H9 (cell line): ENCODE results near the gene SLC16A2. TPM values are rescaled to one million over a fixed set of nuclear protein-coding genes. Genes with fewer than 3 reads are reported as not detected.

Source experiments
- DNase-seq: peaks from one replicate; pipeline ENCODE4 v3.0.0-alpha.2; 2017
- H2AFZ ChIP-seq: one replicate; pipeline ENCODE4 v1.6.1; 2013; ENCODE audit warnings: mild to moderate bottlenecking, low read length, control low read depth, moderate library complexity
- H2AK5ac ChIP-seq: 2 replicates; pipeline ENCODE4 v1.6.1; 2013; ENCODE audit warnings: low read length, control low read depth, mixed read lengths; ENCODE audit not compliant: insufficient read length
- H2BK120ac ChIP-seq: one replicate; pipeline ENCODE4 v1.6.1; 2013; ENCODE audit warnings: low read depth, mild to moderate bottlenecking, low read length, control low read depth, inconsistent platforms; ENCODE audit not compliant: poor library complexity, severe bottlenecking
- H2BK12ac ChIP-seq: 2 replicates; pipeline ENCODE4 v1.6.1; 2013; ENCODE audit warnings: low read length, control low read depth, mixed read lengths, low read depth; ENCODE audit not compliant: insufficient read length
- H2BK15ac ChIP-seq: 2 replicates; pipeline ENCODE4 v1.6.1; 2013; ENCODE audit warnings: low read depth, low read length, control low read depth
- H2BK20ac ChIP-seq: one replicate; pipeline ENCODE4 v1.6.1; 2013; ENCODE audit warnings: low read depth, mild to moderate bottlenecking, low read length, control low read depth, inconsistent platforms; ENCODE audit not compliant: poor library complexity, severe bottlenecking
- H2BK5ac ChIP-seq: 2 replicates; pipeline ENCODE4 v1.6.1; 2013; ENCODE audit warnings: low read length, control low read depth, mixed read lengths; ENCODE audit not compliant: insufficient read length
- H3K14ac ChIP-seq: 2 replicates; pipeline ENCODE4 v1.6.1; 2013; ENCODE audit warnings: low read length, control low read depth; ENCODE audit not compliant: insufficient read depth
- H3K18ac ChIP-seq: 2 replicates; pipeline ENCODE4 v1.6.1; 2013; ENCODE audit warnings: low read depth, mild to moderate bottlenecking, mixed read lengths, low read length, control low read depth; ENCODE audit not compliant: insufficient read length
- H3K23ac ChIP-seq: 2 replicates; pipeline ENCODE4 v1.6.1; 2013; ENCODE audit warnings: low read length, control low read depth, mixed read lengths, low read depth; ENCODE audit not compliant: insufficient read length
- H3K23me2 ChIP-seq: 2 replicates; pipeline ENCODE4 v1.6.1; 2013; ENCODE audit warnings: low read depth, mild to moderate bottlenecking, mixed read lengths, low read length, control low read depth; ENCODE audit not compliant: insufficient read length, poor library complexity, severe bottlenecking
- H3K27ac ChIP-seq: 2 replicates; pipeline ENCODE4 v1.5.1; 2013; ENCODE audit warnings: low read length, control low read depth, mixed read lengths, low read depth; ENCODE audit not compliant: insufficient read length
- H3K27me3 ChIP-seq: 2 replicates; pipeline ENCODE4 v1.6.1; 2013; ENCODE audit warnings: low read length, control low read depth, inconsistent platforms; ENCODE audit not compliant: insufficient read depth
- H3K4ac ChIP-seq: 2 replicates; pipeline ENCODE4 v1.6.1; 2013; ENCODE audit warnings: low read depth, mild to moderate bottlenecking, control low read depth, inconsistent platforms, low read length, moderate library complexity
- H3K4me1 ChIP-seq: 2 replicates; pipeline ENCODE4 v1.6.1; 2013; ENCODE audit warnings: low read length, control low read depth, inconsistent platforms; ENCODE audit not compliant: insufficient read depth
- H3K4me2 ChIP-seq: 2 replicates; pipeline ENCODE4 v1.6.1; 2013; ENCODE audit warnings: low read length, control low read depth, mixed read lengths; ENCODE audit not compliant: insufficient read length, insufficient read depth
- H3K56ac ChIP-seq: 2 replicates; pipeline ENCODE4 v1.6.1; 2013; ENCODE audit warnings: low read depth, mild to moderate bottlenecking, mixed read lengths, low read length, control low read depth; ENCODE audit not compliant: insufficient read length
- H3K79me1 ChIP-seq: 2 replicates; pipeline ENCODE4 v1.6.1; 2013; ENCODE audit warnings: low read depth, mild to moderate bottlenecking, moderate library complexity, low read length, control low read depth, inconsistent platforms; ENCODE audit not compliant: insufficient read depth, poor library complexity, severe bottlenecking
- H3K79me2 ChIP-seq: 2 replicates; pipeline ENCODE4 v1.6.1; 2013; ENCODE audit warnings: low read length, control low read depth, inconsistent platforms; ENCODE audit not compliant: insufficient read depth
- H3K9ac ChIP-seq: 2 replicates; pipeline ENCODE4 v1.6.1; 2013; ENCODE audit warnings: low read length, control low read depth, mixed read lengths; ENCODE audit not compliant: insufficient read length; ENCODE audit errors: extremely low read depth
- H3K9me3 ChIP-seq: one replicate; pipeline ENCODE4 v1.6.1; 2013; ENCODE audit warnings: low read depth, low read length, inconsistent platforms; ENCODE audit not compliant: control insufficient read depth
- H3T11ph ChIP-seq: one replicate; pipeline ENCODE4 v1.6.1; 2013; ENCODE audit warnings: mild to moderate bottlenecking, low read length, control low read depth, inconsistent platforms
- H4K20me1 ChIP-seq: one replicate; pipeline ENCODE4 v1.6.1; 2013; ENCODE audit not compliant: control insufficient read depth, insufficient read length, insufficient read depth
- H4K5ac ChIP-seq: 2 replicates; pipeline ENCODE4 v1.6.1; 2013; ENCODE audit warnings: low read depth, mild to moderate bottlenecking, mixed read lengths, low read length, control low read depth; ENCODE audit not compliant: insufficient read length
- H4K8ac ChIP-seq: replicated peaks from 2 replicates; pipeline ENCODE4 v1.6.1; 2013; ENCODE audit warnings: low read length, control low read depth, mixed read lengths, low read depth; ENCODE audit not compliant: insufficient read length
- H4K91ac ChIP-seq: 2 replicates; pipeline ENCODE4 v1.6.1; 2013; ENCODE audit warnings: low read depth, mild to moderate bottlenecking, moderate library complexity, mixed read lengths, low read length, control low read depth; ENCODE audit not compliant: insufficient read length
- H3K27ac Mint-ChIP-seq, 3 experiments: 2 replicates in 2 of 3; 3 replicates in 1 of 3; pipeline ENCODE4 v1.8.0; 2020 to 2021; ENCODE audit warnings: mixed read lengths in 3 of 3, mild to moderate bottlenecking in 1 of 3, moderate library complexity in 1 of 3
- H3K27me3 Mint-ChIP-seq: 2 replicates; pipeline ENCODE4 v1.8.0; 2021; ENCODE audit warnings: low read depth, mild to moderate bottlenecking, moderate library complexity, mixed read lengths
- H3K36me3 Mint-ChIP-seq, 3 experiments: 2 replicates in 2 of 3; 3 replicates in 1 of 3; pipeline ENCODE4 v1.8.0; 2020 to 2021; ENCODE audit warnings: low read depth in 3 of 3, mixed read lengths in 3 of 3; ENCODE audit not compliant: insufficient read depth in 1 of 3
- H3K4me1 Mint-ChIP-seq, 2 experiments: 2 replicates each; pipeline ENCODE4 v1.8.0; 2020; ENCODE audit warnings: mixed read lengths in 2 of 2
- H3K4me3 Mint-ChIP-seq, 2 experiments: 2 replicates in 1 of 2; 3 replicates in 1 of 2; pipeline ENCODE4 v1.8.0; 2020 to 2021; ENCODE audit warnings: mild to moderate bottlenecking in 2 of 2, mixed read lengths in 2 of 2, moderate library complexity in 1 of 2
- H3K9me3 Mint-ChIP-seq, 2 experiments: 2 replicates in 1 of 2; 3 replicates in 1 of 2; pipeline ENCODE4 v1.8.0; 2020; ENCODE audit warnings: mild to moderate bottlenecking in 2 of 2, mixed read lengths in 2 of 2, moderate library complexity in 1 of 2
- WGBS: extraction: QIAGEN DNeasy Blood & Tissue Kit; methylation state at CpG from one replicate; pipeline ENCODE4 v1.1.7; 2013; ENCODE audit warnings: missing lambda C conversion rate, low lambda C conversion rate, mixed read lengths; ENCODE audit not compliant: insufficient read length; ENCODE audit errors: extremely low coverage; 5-methylcytosine and 5-hydroxymethylcytosine counted together
- total RNA-seq: library from RNA; stranded (reverse); gene quantifications from 2 replicates; pipeline ENCODE4 v1.2.1, GENCODE V29; 2021
- TF ChIP-seq, protein P1 (sequence below): fragments of 200-600 bp; sonication (generic); conservative IDR thresholded peaks from 3 replicates; pipeline ENCODE4 v1.8.0; 2021; ENCODE audit warnings: antibody characterized with exemption, mild to moderate bottlenecking

Gene SLC16A2
- total RNA-seq, 1 experiment from 2014 or later = 17.1 TPM

DNA sequence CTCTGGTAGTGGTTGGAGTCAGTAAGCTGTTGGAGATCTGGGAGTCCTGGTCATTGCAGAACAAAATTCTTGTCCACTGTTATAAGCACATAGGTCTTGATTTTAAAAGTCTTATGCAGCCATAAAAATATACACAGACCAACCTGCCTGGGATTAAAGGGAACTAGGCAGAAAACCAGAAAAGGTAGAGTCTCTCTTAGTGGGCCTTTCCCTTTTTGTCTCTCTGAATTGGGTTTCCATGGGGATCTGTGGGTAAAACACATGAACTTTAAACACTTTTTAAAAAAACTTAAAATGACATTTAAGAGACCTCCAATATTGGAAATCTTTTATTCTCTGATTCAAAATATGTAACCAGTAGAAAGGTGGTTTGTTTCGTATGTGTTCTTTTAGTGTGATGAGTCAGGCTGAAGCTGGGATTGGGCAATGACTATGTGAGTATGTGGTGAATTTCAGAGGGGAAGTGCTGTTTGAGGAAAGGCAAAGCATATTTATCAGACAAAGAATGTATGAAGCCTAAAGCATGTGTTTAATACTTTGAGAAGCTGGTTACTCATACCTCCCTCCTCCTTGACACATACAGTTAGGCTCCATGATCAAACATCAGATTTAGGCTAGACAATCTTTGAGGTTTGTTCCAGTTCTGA is 29.6 kb downstream of the SLC16A2 start:
- TF ChIP-seq, protein P1, sequence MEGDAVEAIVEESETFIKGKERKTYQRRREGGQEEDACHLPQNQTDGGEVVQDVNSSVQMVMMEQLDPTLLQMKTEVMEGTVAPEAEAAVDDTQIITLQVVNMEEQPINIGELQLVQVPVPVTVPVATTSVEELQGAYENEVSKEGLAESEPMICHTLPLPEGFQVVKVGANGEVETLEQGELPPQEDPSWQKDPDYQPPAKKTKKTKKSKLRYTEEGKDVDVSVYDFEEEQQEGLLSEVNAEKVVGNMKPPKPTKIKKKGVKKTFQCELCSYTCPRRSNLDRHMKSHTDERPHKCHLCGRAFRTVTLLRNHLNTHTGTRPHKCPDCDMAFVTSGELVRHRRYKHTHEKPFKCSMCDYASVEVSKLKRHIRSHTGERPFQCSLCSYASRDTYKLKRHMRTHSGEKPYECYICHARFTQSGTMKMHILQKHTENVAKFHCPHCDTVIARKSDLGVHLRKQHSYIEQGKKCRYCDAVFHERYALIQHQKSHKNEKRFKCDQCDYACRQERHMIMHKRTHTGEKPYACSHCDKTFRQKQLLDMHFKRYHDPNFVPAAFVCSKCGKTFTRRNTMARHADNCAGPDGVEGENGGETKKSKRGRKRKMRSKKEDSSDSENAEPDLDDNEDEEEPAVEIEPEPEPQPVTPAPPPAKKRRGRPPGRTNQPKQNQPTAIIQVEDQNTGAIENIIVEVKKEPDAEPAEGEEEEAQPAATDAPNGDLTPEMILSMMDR = no peak
- Histone ChIP-seq H3K9me3 (no peaks in the 10 kb centered on the region), H3K27me3 (no peaks in the 10 kb centered on the region), H3K23me2 (no peaks in the 10 kb centered on the region), H3K79me1 (no peaks in the 10 kb centered on the region), H3K23ac (no peak overlapping the region), H3K4me2 (no peak overlapping the region), H3K4ac (no peak overlapping the region), H4K91ac (no peak overlapping the region), H2BK20ac (no peak overlapping the region), H3K14ac (no peak overlapping the region), H3K56ac (no peak overlapping the region), H3T11ph (no peak overlapping the region), H2BK120ac (no peak overlapping the region), H2BK12ac (no peak overlapping the region), H4K5ac (no peak overlapping the region), H2AK5ac (no peak overlapping the region), H2AFZ (no peak overlapping the region), H3K4me1 (no peaks in the 10 kb centered on the region), H3K9ac (no peak overlapping the region), H2BK5ac (no peak overlapping the region), H4K8ac (no peak overlapping the region), H2BK15ac (no peak overlapping the region), H4K20me1 (no peaks in the 10 kb centered on the region), H3K79me2 (no peaks in the 10 kb centered on the region), H3K18ac (no peak overlapping the region), H3K27ac (no peak overlapping the region)
- Mint-ChIP-seq H3K36me3 (0 out of 7 replicates have a peak, but pooled peaks cover 0 to 4% (median 2%) of the 10 kb centered on the region in 3 experiments), H3K9me3 (peaks cover 13 to 26% of the 10 kb centered on the region in 2 experiments), H3K27ac (no peak overlapping the region), H3K4me3 (no peak overlapping the region), H3K27me3 (no peaks in the 10 kb centered on the region), H3K4me1 (peaks cover 0 to 2% of the 10 kb centered on the region in 2 experiments; a peak in 1 of 4 replicates)
- no peak for DNase-seq
- no CpG with 5 or more reads among the region's 1 CpG for WGBS
